Heart right ventricle (tissue), 16 donors: ENCODE data around the gene TWIST2. TPM values are rescaled to one million over a fixed set of nuclear protein-coding genes. Genes with fewer than 3 reads are reported as not detected.

Experiments used
- ATAC-seq, 8 donors: fragments of 200-7000 bp; cut with Tn5 transposase; one replicate each; pipeline ENCODE4 v1.9.1; 2020; ENCODE audit warnings: mild to moderate bottlenecking in 8 of 8, moderate library complexity in 8 of 8, moderate number of reproducible peaks in 1 of 8
- DNase-seq, 2 donors: peaks; one replicate each; pipeline ENCODE4 v3.0.0-alpha.2; 2020
- H3K27ac ChIP-seq, 10 donors: fragments of 200-600 bp; sonication (generic) in 2 of 10; one replicate each; pipeline versions ENCODE4 v1.5.0 to v1.8.0; 2020 to 2022; ENCODE audit warnings: mild to moderate bottlenecking in 3 of 10
- H3K27me3 ChIP-seq, 7 donors: fragments of 200-600 bp; one replicate each; pipeline ENCODE4 v1.8.0; 2021 to 2022; ENCODE audit warnings: mild to moderate bottlenecking in 2 of 7
- H3K36me3 ChIP-seq, 9 donors: fragments of 200-600 bp; sonication (generic) in 1 of 9; one replicate each; pipeline versions ENCODE4 v1.5.0 to v1.8.0; 2020 to 2022; ENCODE audit warnings: mild to moderate bottlenecking in 2 of 9
- H3K4me1 ChIP-seq, 9 donors: fragments of 200-600 bp; sonication (generic) in 1 of 9; one replicate each; pipeline versions ENCODE4 v1.5.0 to v1.8.0; 2020 to 2022; ENCODE audit warnings: mild to moderate bottlenecking in 4 of 9
- H3K4me3 ChIP-seq, 10 donors: fragments of 200-600 bp; sonication (generic) in 2 of 10; one replicate each; pipeline versions ENCODE4 v1.5.0 to v1.8.0; 2020 to 2022; ENCODE audit warnings: mild to moderate bottlenecking in 7 of 10, moderate library complexity in 2 of 10
- H3K9me3 ChIP-seq, 11 donors: fragments of 200-600 bp in 10 of 11; sonication (generic) in 2 of 11; one replicate each; pipeline versions ENCODE4 v1.5.0 to v1.8.0; 2013 to 2022; ENCODE audit warnings: mild to moderate bottlenecking in 2 of 11, control low read depth in 1 of 11, moderate library complexity in 1 of 11
- CTCF ChIP-seq, 9 donors: fragments of 200-600 bp; sonication (generic) in 2 of 9; IDR thresholded peaks; one replicate each; pipeline versions ENCODE4 v1.5.0 to v1.8.0; 2021 to 2022; ENCODE audit warnings: antibody characterized with exemption in 9 of 9, mild to moderate bottlenecking in 5 of 9, moderate library complexity in 1 of 9
- WGBS, 2 donors: extraction: QIAGEN DNeasy Blood & Tissue Kit; methylation state at CpG; one replicate each; pipeline ENCODE4 v1.1.7; 2013; ENCODE audit warnings: inconsistent platforms in 1 of 2; 5-methylcytosine and 5-hydroxymethylcytosine counted together
- intact Hi-C, 10 donors: fragments of 100-400 bp; cut with DNase I; formaldehyde crosslinking; loops; one replicate each; pipeline versions ENCODE4 v1.11.1 to v1.14.2; 2022
- polyA plus RNA-seq, 2 donors: library from polyadenylated mRNA; stranded (reverse); fragments of 200-250 nt; gene quantifications; one replicate each; pipeline ENCODE4 v1.2.3, GENCODE V29; 2013
- total RNA-seq, 10 donors: library from RNA; stranded (reverse); fragmentation: NEBNext Ultra II Directional in 3 of 10; extraction: Animal tissue kit (Norgen Biotek cat#: 25700) in 3 of 10; gene quantifications; one replicate each; pipeline versions ENCODE4 v1.2.1 to v1.2.4, GENCODE V29; 2021 to 2023
- donor health status: Arrhythmogenic right ventricular cardiomyopathy.
- donor health status: ischemic (EF 13 %, LVEDD 7.1; RV severe dilation, severe dysfunction).
- donor health status: healthy with polysubstance abuse.
- donor health status: DM: no; HTN: yes; CAD: no.
- donor health status: DM: no; HTN: no; CAD: no.
- donor health status: ischemic (EF 25% LVEDD 6.9; RV normal size, moderate dysfunction).
- donor health status: ischemic (EF 25% LVEDD 5.7; RV mildly dilated, moderate dysfunction).
- donor health status: healthy.
- donor health status: DM: yes; HTN: yes; CAD: no.
- donor health status: Ischemic cardiomyopathy.
- donor health status: ischemic (EF 35%, LVEDD 5.7; RV mildly dilated, moderate dysfunction).
- donor health status: nonischemic (EF 11% LVEDD 7.7; RV severe dilation, severe dysfunction).
- donor health status: DM: yes; HTN: yes; CAD: no.
- donor health status: PGD.
- donor health status: ischemic (EF 29% LVEDD 5.4; RV normal size, mild dysfunction).
- donor health status: nonischemic (EF 23%, LVEDD 6.1; RV moderate dilation, normal function).

The TWIST2 gene
- total and polyA plus RNA-seq, 12 donors: 0.19 to 3.5 (median 1.1) TPM

GRCh38 chr2:238900511-238900910 lies 52.6 kb downstream of the TWIST2 start:
- Histone ChIP-seq H3K27me3 (peaks cover 0 to 42% (median 6%) of the 10 kb centered on the region in 7 donors), H3K4me3 (no peak overlapping the region), H3K27ac (no peak overlapping the region), H3K9me3 (no peaks in the 10 kb centered on the region), H3K4me1 (peaks cover 0 to 13% (median 4%) of the 10 kb centered on the region in 9 donors), H3K36me3 (no peaks in the 10 kb centered on the region)
- TF ChIP-seq CTCF (IDR thresholded peaks at IDR 0.05): no peak
- DNase-seq: no peak
- ATAC-seq: no peak
- intact Hi-C loops: no loop called here
- 60 to 69% methylated on average over 7 of the region's 7 CpGs for WGBS, 2 donors

- Histone ChIP-seq H3K4me1 (peaks cover 0 to 4% (median 0%) of the 10 kb centered on the region in 9 donors), H3K36me3 (no peaks in the 10 kb centered on the region), H3K27ac (no peak overlapping the region), H3K27me3 (peaks cover 0 to 33% (median 6%) of the 10 kb centered on the region in 7 donors), H3K4me3 (no peak overlapping the region), H3K9me3 (no peaks in the 10 kb centered on the region)
- DNase-seq: no peak
- peak in 1 of 8 donors; percentile 6 for ATAC-seq
- 79 to 83% methylated on average over 14 of the region's 14 CpGs for WGBS, 2 donors
- TF ChIP-seq CTCF (IDR thresholded peaks at IDR 0.05): no peak
- intact Hi-C loops: no loop called here
These were observed 53.7 kb downstream of the TWIST2 start for GRCh38 chr2:238901461-238902057.

- H3K27ac ChIP-seq: no peak overlapping the region
These were observed 54.4 kb downstream of the TWIST2 start for GRCh38 chr2:238902285-238902684.

GRCh38 chr2:238903141-238903540 lies 55.3 kb downstream of the TWIST2 start:
- no peaks in the 10 kb centered on the region for H3K36me3 ChIP-seq
- no peak for TF ChIP-seq CTCF (IDR thresholded peaks at IDR 0.05)
- intact Hi-C loops: no loop called here
- H3K27ac ChIP-seq: no peak overlapping the region
- H3K27me3 ChIP-seq: peaks cover 0 to 33% (median 6%) of the 10 kb centered on the region in 7 donors
- ATAC-seq (no peak), DNase-seq (no peak)
- H3K4me3 ChIP-seq: no peak overlapping the region
- H3K4me1 ChIP-seq: peaks cover 0 to 4% (median 0%) of the 10 kb centered on the region in 9 donors
- H3K9me3 ChIP-seq: no peaks in the 10 kb centered on the region
- WGBS, 2 donors: 99 to 100% methylated on average over 2 of the region's 2 CpGs

More at GRCh38 chr2:238902285-238902684, 54.4 kb downstream of the TWIST2 start:
- H3K4me3 ChIP-seq: no peak overlapping the region
- peaks cover 0 to 33% (median 6%) of the 10 kb centered on the region in 7 donors for H3K27me3 ChIP-seq
- TF ChIP-seq CTCF (IDR thresholded peaks at IDR 0.05): no peak
- H3K36me3 ChIP-seq: no peaks in the 10 kb centered on the region
- 94% methylated on average over 2 of the region's 2 CpGs for WGBS, 2 donors
- H3K9me3 ChIP-seq: no peaks in the 10 kb centered on the region
- peaks cover 0 to 4% (median 0%) of the 10 kb centered on the region in 9 donors for H3K4me1 ChIP-seq
- intact Hi-C loops: no loop called here
- ATAC-seq (no peak), DNase-seq (no peak)
